Stomach (tissue), 19 donors: ENCODE data around the gene EPC2. TPM values are rescaled to one million over a fixed set of nuclear protein-coding genes. Genes with fewer than 3 reads are reported as not detected.

Experiments
- DNase-seq, 2 donors: peaks; one replicate each; pipeline versions ENCODE4 v3.0.0 to v3.0.0-alpha.2; 2013 to 2019
- H3K27ac ChIP-seq, 5 donors: fragments of 200-600 bp in 4 of 5; sonication (generic) in 4 of 5; one replicate each; pipeline ENCODE4 v1.5.1; 2013 to 2019; ENCODE audit warnings: mild to moderate bottlenecking in 1 of 5, moderate library complexity in 1 of 5
- H3K27me3 ChIP-seq, 3 donors: fragments of 200-600 bp; sonication (generic); one replicate each; pipeline ENCODE4 v1.5.1; 2017 to 2019; ENCODE audit warnings: mixed run types in 1 of 3
- H3K36me3 ChIP-seq, 4 donors: fragments of 200-600 bp; sonication (generic); 1 replicate in 3 of 4; 2 replicates in 1 of 4; pipeline ENCODE4 v1.5.1; 2016 to 2019
- H3K4me1 ChIP-seq, 4 donors: fragments of 200-600 bp; sonication (generic); one replicate each; pipeline ENCODE4 v1.5.1; 2016 to 2019
- H3K4me3 ChIP-seq, 4 donors: fragments of 200-600 bp; sonication (generic) in 3 of 4; one replicate each; pipeline ENCODE4 v1.5.1; 2016 to 2019; ENCODE audit warnings: mild to moderate bottlenecking in 1 of 4
- H3K9me3 ChIP-seq, 4 donors: fragments of 200-600 bp; sonication (generic); one replicate each; pipeline ENCODE4 v1.5.1; 2016 to 2019
- CTCF ChIP-seq, 7 experiments: fragments of 450-650 bp in 4 of 7; fragments of 200-600 bp in 3 of 7; sonication (generic) in 3 of 7; IDR thresholded peaks; one replicate each; pipeline ENCODE4 v1.5.1; 2016 to 2019; ENCODE audit warnings: antibody characterized with exemption in 7 of 7, control low read depth in 2 of 7, mild to moderate bottlenecking in 1 of 7
- EP300 ChIP-seq: sonication (generic); formaldehyde crosslinking; IDR thresholded peaks from one replicate; pipeline ENCODE4 v1.6.1; 2017; ENCODE audit warnings: antibody characterized with exemption
- POLR2A ChIP-seq, 4 donors: fragments of 450-650 bp; IDR thresholded peaks; one replicate each; pipeline ENCODE4 v1.6.1; 2016; ENCODE audit warnings: antibody characterized with exemption in 4 of 4, control low read depth in 2 of 4, mild to moderate bottlenecking in 1 of 4, moderate library complexity in 1 of 4
- POLR2AphosphoS5 ChIP-seq, 3 donors: sonication (generic); formaldehyde crosslinking; IDR thresholded peaks; one replicate each; pipeline ENCODE4 v1.6.1; 2016; ENCODE audit warnings: antibody characterized with exemption in 3 of 3
- WGBS, 5 donors: extraction: QIAGEN DNeasy Blood & Tissue Kit in 3 of 5; methylation state at CpG; one replicate each; pipeline versions ENCODE4 v1.1.5 to v1.1.7; 2013 to 2018; 5-methylcytosine and 5-hydroxymethylcytosine counted together
- intact Hi-C: fragments of 100-400 bp; cut with DNase I; formaldehyde crosslinking; loops from one replicate; pipeline ENCODE4 v1.15.1; 2023; ENCODE audit warnings: low total_unique reads
- long read RNA-seq, 10 donors: transcript quantifications; one replicate each; lab custom pipeline, GENCODE V29; 2026
- polyA plus RNA-seq, 3 donors: library from polyadenylated mRNA; stranded (reverse); fragments of 200-250 nt; gene quantifications; one replicate each; pipeline ENCODE4 v1.2.3, GENCODE V29; 2013
- total RNA-seq, 5 donors: library from RNA; depleted of rRNA; stranded (reverse); fragments of >200 nt; gene quantifications; one replicate each; pipeline versions ENCODE4 v1.1.0 to v1.2.3, GENCODE V29; 2014 to 2016
- donor health status: healthy with polysubstance abuse.
- donor health status: Bipolar disorder and iron deficiency.
- donor health status: healthy.

EPC2 gene
- total RNA-seq, result 10 to 100 TPM in 4 of 5 donors, under 1 TPM in 1; 0.87 to 42.2 (median 32.1) TPM
- 10 to 100 TPM in 1 of 3 donors, 1 to 10 TPM in 2; 4.5 to 11.3 (median 6.7) TPM for polyA plus RNA-seq
- long read RNA-seq, donor 1, result 0 reads
- long read RNA-seq, donor 2, result 0 reads
- long read RNA-seq, donor 3, result 0 reads
- long read RNA-seq, donor 4, result 0 reads
- long read RNA-seq, donor 5, result 0 reads
- long read RNA-seq, donor 6, result 0 reads
- long read RNA-seq, donor 7, partial matches to known transcripts, result 9 of 11 reads
- long read RNA-seq, donor 7, other reads (novel, unspliced or antisense), result 0 of 11 reads
- long read RNA-seq, donor 8, result 0 reads
- long read RNA-seq, donor 9, partial matches to known transcripts, result 5 of 7 reads
- long read RNA-seq, donor 9, other reads (novel, unspliced or antisense), result 0 of 7 reads
- long read RNA-seq, donor 10, partial matches to known transcripts, result 0 of 1 reads
- long read RNA-seq, donor 10, other reads (novel, unspliced or antisense), result 0 of 1 reads

- H3K27ac ChIP-seq, result peak within 1 kb of the TSS; percentile 98 to 100 (median 99)
- H3K36me3 ChIP-seq, result no peaks in the 10 kb centered on the region
- 0 to 1% (median 0%) methylated on average over 46 to 94 of the region's 94 CpGs for WGBS, 5 donors
- H3K4me3 ChIP-seq, result peak within 1 kb of the TSS; percentile 75 to 98 (median 94)
- TF ChIP-seq CTCF (IDR thresholded peaks at IDR 0.05), result no peak
- TF ChIP-seq POLR2AphosphoS5 (IDR thresholded peaks at IDR 0.05), result peak; percentile 66 to 73 (median 69)
- no peak for TF ChIP-seq POLR2A (IDR thresholded peaks at IDR 0.05)
- no peak for TF ChIP-seq EP300
- no peaks in the 10 kb centered on the region for H3K27me3 ChIP-seq
- DNase-seq, result peak; percentile 91 to 97
- peaks cover 3 to 49% (median 31%) of the 10 kb centered on the region in 4 donors for H3K4me1 ChIP-seq
- intact Hi-C loops, result no loop called here
- no peaks in the 10 kb centered on the region for H3K9me3 ChIP-seq
These were observed at the start of gene EPC2 for GRCh38 chr2:148643998-148644882. TSS of gene EPC2 (plus strand) at chr2:148644751. CDS start at chr2:148645018, 267 bp downstream.

- H3K4me3 ChIP-seq, result no peak overlapping the region
- H3K27ac ChIP-seq, result no peak overlapping the region
- no peaks in the 10 kb centered on the region for H3K36me3 ChIP-seq
- no peaks in the 10 kb centered on the region for H3K4me1 ChIP-seq
- no peaks in the 10 kb centered on the region for H3K27me3 ChIP-seq
- intact Hi-C loops, result no loop called here
- DNase-seq, result no peak
- no peak for TF ChIP-seq POLR2A (IDR thresholded peaks at IDR 0.05)
- no peak for TF ChIP-seq POLR2AphosphoS5 (IDR thresholded peaks at IDR 0.05)
- no peak for TF ChIP-seq CTCF (IDR thresholded peaks at IDR 0.05)
- no peak for TF ChIP-seq EP300
- 83 to 91% (median 89%) methylated on average over 3 to 4 of the region's 4 CpGs for WGBS, 5 donors
- peaks cover 0 to 9% (median 7%) of the 10 kb centered on the region in 4 donors for H3K9me3 ChIP-seq
These were observed 48.5 kb upstream of the EPC2 start for GRCh38 chr2:148596018-148596417.

- no peak for DNase-seq
- intact Hi-C loops, result no loop called here
- TF ChIP-seq EP300 (no peak), POLR2AphosphoS5 (IDR thresholded peaks at IDR 0.05) (no peak), POLR2A (IDR thresholded peaks at IDR 0.05) (no peak), CTCF (IDR thresholded peaks at IDR 0.05) (no peak)
- WGBS, 5 donors, result 68 to 85% (median 77%) methylated on average over 4 of the region's 4 CpGs
- Histone ChIP-seq H3K27ac (no peak overlapping the region), H3K36me3 (no peaks in the 10 kb centered on the region), H3K4me1 (no peaks in the 10 kb centered on the region), H3K4me3 (no peak overlapping the region), H3K9me3 (peaks cover 0 to 35% (median 22%) of the 10 kb centered on the region in 4 donors), H3K27me3 (no peaks in the 10 kb centered on the region)
These were observed 45.2 kb upstream of the EPC2 start for GRCh38 chr2:148599109-148599991.
